Measurements from ENCODE around the gene PRLR. TPM values are rescaled to one million over a fixed set of nuclear protein-coding genes. Genes with fewer than 3 reads are reported as not detected.

Gene PRLR
- total and polyA plus RNA-seq, 9 of the 15 experiments (the other 6 are each of a cell fraction or from before 2014, with no cell fraction given) = 0.02 TPM; not detected in 8

DNA sequence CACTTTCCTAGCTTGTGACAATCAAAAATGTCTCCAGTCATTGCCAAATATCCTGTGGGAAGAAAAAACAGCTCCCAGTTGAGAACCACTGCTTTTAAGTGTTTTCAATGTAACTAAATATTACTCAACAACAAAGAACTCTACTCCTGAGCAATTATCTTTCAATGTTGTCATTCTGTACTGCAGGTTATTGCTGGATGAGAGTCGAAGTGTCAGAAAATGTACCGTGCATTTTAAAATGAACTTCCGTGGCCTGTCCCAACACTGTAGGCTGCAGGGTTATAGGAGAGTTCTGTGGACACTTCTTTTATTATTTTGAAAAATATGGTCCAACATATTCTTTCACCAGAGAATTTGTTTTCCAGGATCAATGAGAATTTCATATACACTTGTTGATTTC is 147.8 kb downstream of the PRLR start (continued):
- TF ChIP-seq, protein P1, sequence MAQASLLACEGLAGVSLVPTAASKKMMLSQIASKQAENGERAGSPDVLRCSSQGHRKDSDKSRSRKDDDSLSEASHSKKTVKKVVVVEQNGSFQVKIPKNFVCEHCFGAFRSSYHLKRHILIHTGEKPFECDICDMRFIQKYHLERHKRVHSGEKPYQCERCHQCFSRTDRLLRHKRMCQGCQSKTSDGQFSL (CRISPR knock-in tag; IDR thresholded peaks at IDR 0.05) = no peak
- TF ChIP-seq, protein P1 (tag; IDR thresholded peaks at IDR 0.05) = no peak

DNA sequence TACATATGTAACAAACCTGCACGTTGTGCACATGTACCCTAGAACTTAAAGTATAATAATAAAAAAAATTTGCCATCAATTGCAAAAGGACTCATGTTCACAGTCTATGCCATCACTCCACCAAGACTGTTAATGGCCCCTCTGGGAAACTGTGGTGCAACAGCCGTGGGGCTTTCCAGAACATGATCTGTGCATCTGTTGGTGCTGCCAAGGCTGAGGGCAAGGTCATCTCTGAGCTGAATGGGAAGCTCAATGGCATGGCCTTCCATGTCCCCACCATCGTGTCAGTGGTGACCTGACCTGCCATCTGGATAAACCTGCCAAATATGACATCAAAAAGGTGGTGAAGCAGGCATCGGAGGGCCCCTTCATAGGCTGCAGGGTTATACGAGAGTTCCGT is 149.2 kb downstream of the PRLR start:
- Histone ChIP-seq H2AFZ (ENCODE audit: low read depth, low read length) (no peak overlapping the region), H3K27ac (ENCODE audit: extremely low read depth, low read depth, low read length) (no peak overlapping the region), H3K4me3 (no peak overlapping the region), H3K79me2 (ENCODE audit: control insufficient read depth, insufficient read depth, low read length) (no peaks in the 10 kb centered on the region), H3K36me3 (ENCODE audit: control insufficient read depth, insufficient read depth, low read length) (no peaks in the 10 kb centered on the region), H3K9ac (ENCODE audit: insufficient read depth in 1 of 2, low read depth in 2 of 2, low read length in 2 of 2) (no peak overlapping the region), H3K9me1 (ENCODE audit: control insufficient read depth, insufficient read depth, low read length) (no peaks in the 10 kb centered on the region), H3K9me3 (replicated peaks; ENCODE audit: control insufficient read depth, insufficient read depth, low read depth, low read length) (no peaks in the 10 kb centered on the region), H3K4me1 (replicated peaks in 1 of 2; ENCODE audit: control insufficient read depth in 2 of 2, insufficient read depth in 2 of 2, low read length in 2 of 2) (no peaks in the 10 kb centered on the region), H3K4me2 (ENCODE audit: insufficient read depth, low read length) (no peak overlapping the region), H4K20me1 (replicated peaks; ENCODE audit: control insufficient read depth, insufficient read depth, low read length) (no peaks in the 10 kb centered on the region), H3K27me3 (ENCODE audit: control insufficient read depth in 2 of 2, insufficient read depth in 2 of 2, low read length in 2 of 2) (no peaks in the 10 kb centered on the region; a peak in 1 of 5 replicates)
- intact Hi-C loops (cut with micrococcal nuclease) (no loop called here), in situ Hi-C loops (cut with MboI) (no loop called here)
- WGBS (ENCODE audit: insufficient coverage, low coverage, missing lambda C conversion rate) = 0% methylated on average over 6 of the region's 6 CpGs
- FAIRE-seq = no peak
- no TSS peak for BruUV-seq (replicated peaks)
- ATAC-seq = no peak
- CTCF ChIA-PET (ENCODE audit: low intra/inter-chr PET ratio) = no interaction called here
- no peak for DNase-seq (ENCODE audit: extremely low read depth in 1 of 4, low spot score in 3 of 4)
- POLR2A ChIA-PET = no interaction called here
- TF ChIP-seq ZNF707 (CRISPR knock-in tag; conservative IDR thresholded peaks at IDR 0.05) (no peak), ZNF140 (CRISPR knock-in tag; IDR thresholded peaks at IDR 0.05) (no peak), RBM22 (IDR thresholded peaks at IDR 0.05; ENCODE audit: low read depth, low read length, poor library complexity, severe bottlenecking) (no peak), FOXA3 (CRISPR knock-in tag; conservative IDR thresholded peaks at IDR 0.05 in 1 of 2, IDR thresholded peaks at IDR 0.05 in 1 of 2) (no peak), ATF7 (IDR thresholded peaks at IDR 0.05) (no peak)
- TF ChIP-seq, protein P2, sequence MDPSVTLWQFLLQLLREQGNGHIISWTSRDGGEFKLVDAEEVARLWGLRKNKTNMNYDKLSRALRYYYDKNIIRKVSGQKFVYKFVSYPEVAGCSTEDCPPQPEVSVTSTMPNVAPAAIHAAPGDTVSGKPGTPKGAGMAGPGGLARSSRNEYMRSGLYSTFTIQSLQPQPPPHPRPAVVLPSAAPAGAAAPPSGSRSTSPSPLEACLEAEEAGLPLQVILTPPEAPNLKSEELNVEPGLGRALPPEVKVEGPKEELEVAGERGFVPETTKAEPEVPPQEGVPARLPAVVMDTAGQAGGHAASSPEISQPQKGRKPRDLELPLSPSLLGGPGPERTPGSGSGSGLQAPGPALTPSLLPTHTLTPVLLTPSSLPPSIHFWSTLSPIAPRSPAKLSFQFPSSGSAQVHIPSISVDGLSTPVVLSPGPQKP (CRISPR knock-in tag; IDR thresholded peaks at IDR 0.05) = no peak
- TF ChIP-seq, protein P3, sequence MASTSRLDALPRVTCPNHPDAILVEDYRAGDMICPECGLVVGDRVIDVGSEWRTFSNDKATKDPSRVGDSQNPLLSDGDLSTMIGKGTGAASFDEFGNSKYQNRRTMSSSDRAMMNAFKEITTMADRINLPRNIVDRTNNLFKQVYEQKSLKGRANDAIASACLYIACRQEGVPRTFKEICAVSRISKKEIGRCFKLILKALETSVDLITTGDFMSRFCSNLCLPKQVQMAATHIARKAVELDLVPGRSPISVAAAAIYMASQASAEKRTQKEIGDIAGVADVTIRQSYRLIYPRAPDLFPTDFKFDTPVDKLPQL (IDR thresholded peaks at IDR 0.05; ENCODE audit: extremely low read depth, insufficient read length) = no peak

Data from K562 (cell line).